Measurements from ENCODE around the gene ITGA7.

Gene ITGA7

GRCh38 chr12:55717011-55718007 lies 9.6 kb upstream of the ITGA7 start:
- Histone ChIP-seq H3K9ac (ENCODE audit: low read length in 2 of 2) (peak overlapping the region; percentile 87 to 95), H3K36me3 (ENCODE audit: control insufficient read depth in 2 of 2, insufficient read depth in 2 of 2, low read length in 2 of 2) (peaks cover 0 to 3% of the 10 kb centered on the region in 2 donors), H3K9me3 (ENCODE audit: control insufficient read depth in 2 of 2, low read length in 2 of 2) (no peaks in the 10 kb centered on the region), H3K4me3 (ENCODE audit: low read length in 2 of 2) (peak overlapping the region; percentile 63 to 88), H3K4me1 (ENCODE audit: control insufficient read depth, insufficient read depth, low read length) (peaks cover 77% of the 10 kb centered on the region), H3K27me3 (ENCODE audit: control insufficient read depth in 1 of 2, insufficient read depth in 2 of 2, low read length in 2 of 2) (no peaks in the 10 kb centered on the region), H3K27ac (ENCODE audit: low read length) (peak overlapping the region; percentile 98)

GRCh38 chr12:55716582-55716957 lies 8.9 kb upstream of the ITGA7 start:
- H3K9me3 ChIP-seq (ENCODE audit: control insufficient read depth in 2 of 2, low read length in 2 of 2): no peaks in the 10 kb centered on the region
- H3K36me3 ChIP-seq (ENCODE audit: control insufficient read depth in 2 of 2, insufficient read depth in 2 of 2, low read length in 2 of 2): peaks cover 0 to 3% of the 10 kb centered on the region in 2 donors
- H3K27ac ChIP-seq (ENCODE audit: low read length): peak overlapping the region; percentile 98
- H3K27me3 ChIP-seq (ENCODE audit: control insufficient read depth in 1 of 2, insufficient read depth in 2 of 2, low read length in 2 of 2): no peaks in the 10 kb centered on the region
- peak overlapping the region; percentile 87 to 95 for H3K9ac ChIP-seq (ENCODE audit: low read length in 2 of 2)
- H3K4me1 ChIP-seq (ENCODE audit: control insufficient read depth, insufficient read depth, low read length): peaks cover 79% of the 10 kb centered on the region
- H3K4me3 ChIP-seq (ENCODE audit: low read length in 2 of 2): peak overlapping the region; percentile 63 to 88

- H3K4me3 ChIP-seq (ENCODE audit: low read length in 2 of 2): peak within 1 kb of the TSS; percentile 63 to 88
- H3K27me3 ChIP-seq (ENCODE audit: control insufficient read depth in 1 of 2, insufficient read depth in 2 of 2, low read length in 2 of 2): no peaks in the 10 kb centered on the region
- peak within 1 kb of the TSS; percentile 87 to 95 for H3K9ac ChIP-seq (ENCODE audit: low read length in 2 of 2)
- peaks cover 73% of the 10 kb centered on the region for H3K4me1 ChIP-seq (ENCODE audit: control insufficient read depth, insufficient read depth, low read length)
- H3K9me3 ChIP-seq (ENCODE audit: control insufficient read depth in 2 of 2, low read length in 2 of 2): no peaks in the 10 kb centered on the region
- H3K27ac ChIP-seq (ENCODE audit: low read length): peak within 1 kb of the TSS; percentile 98
- peaks cover 0 to 3% of the 10 kb centered on the region in 2 donors for H3K36me3 ChIP-seq (ENCODE audit: control insufficient read depth in 2 of 2, insufficient read depth in 2 of 2, low read length in 2 of 2)
Observed at GRCh38 chr12:55715833-55716581, 8.3 kb upstream of the ITGA7 start, which contains the start of gene BLOC1S1. Gene BLOC1S1, plus strand, starts transcription at chr12:55716046. Its CDS starts 6 bp downstream, at chr12:55716052.

GRCh38 chr12:55715169-55715764 lies 7.6 kb upstream of the ITGA7 start:
- H3K36me3 ChIP-seq (ENCODE audit: control insufficient read depth in 2 of 2, insufficient read depth in 2 of 2, low read length in 2 of 2): peaks cover 0 to 3% of the 10 kb centered on the region in 2 donors
- peaks cover 71% of the 10 kb centered on the region for H3K4me1 ChIP-seq (ENCODE audit: control insufficient read depth, insufficient read depth, low read length)
- H3K9ac ChIP-seq (ENCODE audit: low read length in 2 of 2): peak overlapping the region; percentile 87 to 95
- no peaks in the 10 kb centered on the region for H3K9me3 ChIP-seq (ENCODE audit: control insufficient read depth in 2 of 2, low read length in 2 of 2)
- peak overlapping the region; percentile 98 for H3K27ac ChIP-seq (ENCODE audit: low read length)
- H3K4me3 ChIP-seq (ENCODE audit: low read length in 2 of 2): peak overlapping the region; percentile 63 to 88
- no peaks in the 10 kb centered on the region for H3K27me3 ChIP-seq (ENCODE audit: control insufficient read depth in 1 of 2, insufficient read depth in 2 of 2, low read length in 2 of 2)

- peak overlapping the region in 1 of 2 donors; percentile 2 for H3K9ac ChIP-seq (ENCODE audit: low read length in 2 of 2)
- no peak overlapping the region for H3K4me3 ChIP-seq (ENCODE audit: low read length in 2 of 2)
- H3K4me1 ChIP-seq (ENCODE audit: control insufficient read depth, insufficient read depth, low read length): peaks cover 68% of the 10 kb centered on the region
- H3K9me3 ChIP-seq (ENCODE audit: control insufficient read depth in 2 of 2, low read length in 2 of 2): no peaks in the 10 kb centered on the region
- H3K36me3 ChIP-seq (ENCODE audit: control insufficient read depth in 2 of 2, insufficient read depth in 2 of 2, low read length in 2 of 2): peaks cover 0 to 3% of the 10 kb centered on the region in 2 donors
- peak overlapping the region; percentile 85 for H3K27ac ChIP-seq (ENCODE audit: low read length)
- H3K27me3 ChIP-seq (ENCODE audit: control insufficient read depth in 1 of 2, insufficient read depth in 2 of 2, low read length in 2 of 2): no peaks in the 10 kb centered on the region
Observed at GRCh38 chr12:55713721-55714120, 6.0 kb upstream of the ITGA7 start.

- H3K9me3 ChIP-seq (ENCODE audit: control insufficient read depth in 2 of 2, low read length in 2 of 2): no peaks in the 10 kb centered on the region
- peak overlapping the region; percentile 4 to 42 for H3K9ac ChIP-seq (ENCODE audit: low read length in 2 of 2)
- H3K4me3 ChIP-seq (ENCODE audit: low read length in 2 of 2): peak overlapping the region in 1 of 2 donors; percentile 44
- H3K36me3 ChIP-seq (ENCODE audit: control insufficient read depth in 2 of 2, insufficient read depth in 2 of 2, low read length in 2 of 2): peaks cover 0 to 3% of the 10 kb centered on the region in 2 donors
- H3K4me1 ChIP-seq (ENCODE audit: control insufficient read depth, insufficient read depth, low read length): peaks cover 66% of the 10 kb centered on the region
- H3K27ac ChIP-seq (ENCODE audit: low read length): peak overlapping the region; percentile 85
- no peaks in the 10 kb centered on the region for H3K27me3 ChIP-seq (ENCODE audit: control insufficient read depth in 1 of 2, insufficient read depth in 2 of 2, low read length in 2 of 2)
Observed at GRCh38 chr12:55712700-55713415, 5.2 kb upstream of the ITGA7 start.

- H3K27ac ChIP-seq (ENCODE audit: low read length): peak overlapping the region; percentile 85
- H3K4me1 ChIP-seq (ENCODE audit: control insufficient read depth, insufficient read depth, low read length): peaks cover 63% of the 10 kb centered on the region
- H3K36me3 ChIP-seq (ENCODE audit: control insufficient read depth in 2 of 2, insufficient read depth in 2 of 2, low read length in 2 of 2): no peaks in the 10 kb centered on the region
- peak overlapping the region in 1 of 2 donors; percentile 44 for H3K4me3 ChIP-seq (ENCODE audit: low read length in 2 of 2)
- H3K27me3 ChIP-seq (ENCODE audit: control insufficient read depth in 1 of 2, insufficient read depth in 2 of 2, low read length in 2 of 2): no peaks in the 10 kb centered on the region
- no peaks in the 10 kb centered on the region for H3K9me3 ChIP-seq (ENCODE audit: control insufficient read depth in 2 of 2, low read length in 2 of 2)
- peak overlapping the region; percentile 0 to 4 for H3K9ac ChIP-seq (ENCODE audit: low read length in 2 of 2)
Observed at GRCh38 chr12:55711786-55712553, 4.3 kb upstream of the ITGA7 start.

- H3K9me3 ChIP-seq (ENCODE audit: control insufficient read depth in 2 of 2, low read length in 2 of 2): no peaks in the 10 kb centered on the region
- H3K4me3 ChIP-seq (ENCODE audit: low read length in 2 of 2): peak overlapping the region; percentile 45 to 91
- peaks cover 75% of the 10 kb centered on the region for H3K4me1 ChIP-seq (ENCODE audit: control insufficient read depth, insufficient read depth, low read length)
- H3K36me3 ChIP-seq (ENCODE audit: control insufficient read depth in 2 of 2, insufficient read depth in 2 of 2, low read length in 2 of 2): no peaks in the 10 kb centered on the region
- H3K27ac ChIP-seq (ENCODE audit: low read length): peak overlapping the region; percentile 88
- no peaks in the 10 kb centered on the region for H3K27me3 ChIP-seq (ENCODE audit: control insufficient read depth in 1 of 2, insufficient read depth in 2 of 2, low read length in 2 of 2)
- peak overlapping the region; percentile 66 to 68 for H3K9ac ChIP-seq (ENCODE audit: low read length in 2 of 2)
Observed at GRCh38 chr12:55708695-55709233, 1.1 kb upstream of the ITGA7 start.

- Histone ChIP-seq H3K27me3 (ENCODE audit: control insufficient read depth in 1 of 2, insufficient read depth in 2 of 2, low read length in 2 of 2) (no peaks in the 10 kb centered on the region), H3K4me3 (ENCODE audit: low read length in 2 of 2) (peak overlapping the region; percentile 91 to 93), H3K27ac (ENCODE audit: low read length) (peak overlapping the region; percentile 91), H3K9me3 (ENCODE audit: control insufficient read depth in 2 of 2, low read length in 2 of 2) (no peaks in the 10 kb centered on the region), H3K9ac (ENCODE audit: low read length in 2 of 2) (peak overlapping the region; percentile 92 to 95), H3K36me3 (ENCODE audit: control insufficient read depth in 2 of 2, insufficient read depth in 2 of 2, low read length in 2 of 2) (peaks cover 0 to 5% of the 10 kb centered on the region in 2 donors), H3K4me1 (ENCODE audit: control insufficient read depth, insufficient read depth, low read length) (peaks cover 76% of the 10 kb centered on the region)
Observed at GRCh38 chr12:55707219-55707671, 459 bp downstream of the ITGA7 start.

Data from stomach smooth muscle (tissue), 2 donors.